Inferior parietal cortex (tissue), 1 donor: ENCODE measurements around the gene ADIPOR2.
"Not testable (repeated sequence)": the region's sequence is repeated elsewhere in the genome, so short reads cannot be mapped to it uniquely, and the experiment has no call there.

Experiments
- DNase-seq: peaks from one replicate; pipeline ENCODE4 v3.0.0-alpha.2; 2016; ENCODE audit errors: extremely low spot score

ADIPOR2 gene

DNA sequence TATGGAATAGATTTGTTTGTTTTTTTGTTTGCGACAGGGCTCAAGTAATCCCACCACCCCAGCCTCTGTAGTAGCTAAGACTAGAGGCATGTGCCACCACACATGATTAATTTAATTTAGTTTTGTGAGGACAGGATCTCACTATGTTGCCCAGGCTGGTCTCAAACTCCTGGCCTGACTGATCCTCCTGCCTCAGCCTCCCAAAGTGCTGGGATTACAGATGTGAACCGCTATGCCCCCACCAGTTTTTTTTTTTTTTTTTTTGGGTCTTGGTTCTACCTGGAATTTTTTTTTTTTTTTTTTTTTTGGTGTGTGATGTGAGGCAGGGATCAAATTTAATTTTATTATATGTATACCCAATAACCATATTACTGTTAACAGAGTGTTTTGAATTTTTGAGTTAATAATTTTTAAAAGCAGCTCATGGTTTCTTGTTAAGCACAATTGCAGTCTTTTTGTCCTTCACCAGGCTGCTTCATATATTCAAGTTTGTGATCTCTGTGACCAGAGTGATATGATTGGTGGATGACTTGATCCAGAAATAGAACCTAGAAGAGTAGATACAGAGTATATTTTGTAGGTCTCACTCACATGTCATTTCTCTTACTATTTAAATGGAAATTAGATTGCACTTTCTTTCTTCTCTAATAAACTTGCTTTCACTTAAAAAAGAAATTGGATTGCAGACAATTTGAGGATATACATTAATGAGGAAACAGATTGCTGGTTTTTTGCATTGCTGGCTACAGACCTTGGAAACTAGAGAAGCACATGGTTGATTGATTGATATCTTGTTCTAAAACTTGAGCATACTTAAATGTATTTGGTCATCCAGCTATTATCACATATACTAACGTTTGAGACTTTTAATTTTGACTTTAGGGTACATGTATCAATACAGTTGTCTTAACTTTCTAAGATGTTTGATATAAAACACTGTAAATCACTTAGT, 13.2 kb downstream of the ADIPOR2 start:
- no peak for DNase-seq

DNA sequence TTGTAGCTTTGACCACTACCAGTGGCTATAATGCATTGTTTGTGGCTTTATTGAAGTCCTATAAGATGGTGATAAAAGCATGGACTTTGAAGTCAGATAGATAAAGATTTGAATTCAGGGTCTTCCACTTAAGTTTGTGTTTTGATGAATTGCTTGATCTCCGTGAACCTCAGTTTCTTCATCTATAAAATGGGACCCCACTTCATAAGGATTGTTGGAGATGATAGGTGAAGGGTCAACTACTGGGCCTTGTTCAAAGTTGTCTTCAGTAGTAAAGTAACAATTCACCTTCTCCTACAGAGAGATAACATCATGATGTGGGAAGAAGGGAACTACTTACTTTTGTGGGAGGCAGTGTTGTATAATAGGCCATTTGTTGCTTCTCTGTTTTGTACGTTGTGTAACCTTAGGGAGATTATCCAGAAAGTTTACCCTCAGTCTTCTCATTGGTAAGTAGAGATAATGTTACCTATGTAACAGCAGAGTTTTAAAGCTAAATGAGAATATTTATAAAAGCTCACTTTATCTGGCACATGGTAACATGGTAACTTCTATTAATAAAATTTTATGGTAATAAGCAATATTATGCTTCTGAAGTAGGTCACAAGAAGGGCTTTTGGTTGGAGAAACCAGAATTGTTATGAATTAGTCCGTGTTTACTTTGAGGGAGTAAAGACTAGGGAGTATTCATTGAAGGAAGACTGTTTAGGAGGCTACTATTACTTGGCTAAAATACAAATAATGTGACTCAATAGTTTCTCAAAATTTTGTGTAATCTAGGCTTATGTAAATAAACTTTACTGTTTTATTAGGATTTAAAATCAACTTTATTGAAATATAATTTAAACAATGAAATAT, 15.1 kb downstream of the ADIPOR2 start:
- DNase-seq, result no peak

DNA sequence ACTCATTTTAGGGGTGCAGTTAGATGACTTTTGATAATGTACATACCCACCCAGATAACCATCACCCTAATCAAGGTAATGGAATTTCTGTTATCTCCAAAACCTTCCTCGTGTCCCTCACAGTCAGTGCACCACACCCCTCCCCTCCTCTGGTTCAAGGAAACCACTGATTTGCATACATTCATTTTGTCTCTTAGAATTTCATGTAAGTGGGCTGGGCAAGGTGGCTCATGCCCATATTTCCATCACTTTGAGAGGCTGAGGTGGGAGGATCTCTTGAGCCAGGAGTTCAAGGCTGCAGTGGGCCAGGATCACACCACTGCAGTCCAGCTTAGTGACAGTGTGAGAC, 15.7 kb downstream of the ADIPOR2 start:
- DNase-seq, result no peak

DNA sequence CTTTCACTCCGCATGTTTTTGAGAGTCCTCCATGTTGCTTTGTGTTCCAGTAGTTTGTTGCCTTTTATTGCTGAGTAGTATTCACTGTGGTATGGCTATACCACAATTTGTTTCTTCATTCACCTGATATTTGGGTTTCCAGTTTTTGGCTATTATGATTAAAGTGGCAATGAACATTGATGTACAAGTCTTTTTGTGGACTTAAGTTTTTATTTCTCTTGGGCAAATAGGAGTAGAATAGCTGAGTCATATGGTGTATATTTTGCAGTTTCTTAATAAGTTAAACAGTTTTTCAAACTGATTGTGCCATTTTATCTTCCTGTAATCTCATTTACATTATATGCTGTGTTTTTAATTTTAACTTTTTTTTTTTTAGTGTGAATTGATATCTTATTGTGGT, 16.2 kb downstream of the ADIPOR2 start:
- DNase-seq, result no peak

DNA sequence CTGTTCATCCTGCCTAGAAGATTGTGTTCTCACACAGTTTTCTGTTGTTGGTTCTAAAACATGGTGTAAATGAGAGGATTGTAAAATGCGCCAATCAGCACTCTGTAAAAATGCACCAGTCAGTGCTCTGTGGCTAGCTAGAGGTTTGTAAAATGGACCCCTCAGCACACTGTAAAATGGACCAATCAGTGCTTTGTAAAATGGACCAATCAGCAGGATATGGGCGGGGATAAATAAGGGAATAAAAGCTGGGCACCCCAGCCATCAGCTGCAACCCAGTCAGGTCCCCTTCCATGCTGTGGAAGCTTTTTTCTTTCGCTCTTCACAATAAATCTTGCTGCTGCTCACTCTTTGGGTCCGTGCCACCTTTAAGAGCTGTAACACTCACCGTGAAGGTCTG, 19.1 kb downstream of the ADIPOR2 start:
- DNase-seq, result not testable (repeated sequence)

DNA sequence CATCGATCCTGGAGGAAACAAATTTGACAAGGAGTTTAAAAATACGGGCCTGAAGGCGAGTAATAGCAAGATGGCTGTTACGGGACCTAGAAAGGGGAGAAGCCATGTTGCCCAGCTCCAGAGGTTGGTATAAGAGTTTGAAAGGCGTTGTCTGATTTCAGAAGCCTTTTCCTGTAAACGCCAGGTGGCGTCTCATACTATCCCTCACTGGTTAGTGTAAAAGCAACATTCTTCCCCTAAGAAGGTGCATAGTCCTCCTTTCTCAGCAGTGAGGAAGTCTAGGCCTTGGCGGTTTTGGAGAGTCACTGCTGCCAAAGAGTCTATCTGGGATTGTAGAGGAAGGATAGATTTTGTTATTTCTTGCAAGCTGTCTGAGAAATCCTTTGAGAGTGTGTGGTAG, 20.0 kb downstream of the ADIPOR2 start:
- DNase-seq, result not testable (repeated sequence)

DNA sequence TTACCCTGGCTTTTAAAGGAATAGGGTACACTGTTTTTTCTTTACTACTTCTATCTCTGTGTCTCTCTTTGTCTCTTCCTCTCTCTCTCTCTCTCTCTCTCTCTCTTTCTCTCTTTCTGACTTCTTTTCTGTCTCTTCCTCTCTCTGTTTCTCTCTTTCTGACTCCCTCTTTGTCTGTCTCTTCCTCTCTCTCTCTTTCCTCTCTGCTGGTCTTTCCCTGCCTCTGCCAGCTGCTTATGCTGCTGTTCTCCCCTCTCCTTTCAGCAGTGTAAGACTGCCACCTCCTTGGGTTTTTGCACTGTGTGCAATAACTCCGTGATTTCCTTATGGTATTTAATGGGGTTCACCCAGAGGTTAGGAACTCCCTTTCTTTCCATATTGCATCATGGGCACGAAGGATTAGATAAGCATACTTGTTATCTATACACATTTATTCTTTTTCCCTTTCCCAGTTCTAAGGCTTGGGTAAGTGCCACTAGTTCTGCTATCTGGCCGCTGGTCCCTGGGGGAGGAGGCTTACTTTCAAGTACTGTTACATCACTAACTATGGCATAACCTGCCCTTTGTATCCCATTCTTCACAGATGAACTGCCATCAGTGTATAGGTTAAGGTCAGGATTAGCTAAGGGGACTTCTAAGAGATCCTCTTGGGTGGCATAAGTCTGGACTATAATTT, 20.8 kb downstream of the ADIPOR2 start:
- not testable (repeated sequence) for DNase-seq

DNA sequence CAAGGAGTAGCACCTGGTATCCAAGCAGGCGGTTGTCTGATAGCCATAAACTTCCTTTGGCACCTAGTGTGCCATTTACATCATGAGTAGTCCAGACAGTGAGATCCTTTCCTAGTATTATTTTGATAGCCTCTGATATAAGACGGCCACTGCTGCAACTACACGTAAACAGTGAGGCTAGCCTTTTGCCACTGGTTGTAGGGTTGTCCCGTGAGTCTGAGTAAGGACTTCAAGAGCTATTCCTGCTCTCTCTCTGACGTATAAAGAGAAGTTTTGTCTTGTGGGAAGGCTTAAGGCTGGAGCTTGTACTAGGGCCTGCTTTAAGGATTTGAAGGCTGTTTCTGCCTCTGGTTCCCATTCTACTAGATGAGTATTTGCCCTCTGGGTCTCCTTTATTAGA, 21.4 kb downstream of the ADIPOR2 start:
- not testable (repeated sequence) for DNase-seq

DNA sequence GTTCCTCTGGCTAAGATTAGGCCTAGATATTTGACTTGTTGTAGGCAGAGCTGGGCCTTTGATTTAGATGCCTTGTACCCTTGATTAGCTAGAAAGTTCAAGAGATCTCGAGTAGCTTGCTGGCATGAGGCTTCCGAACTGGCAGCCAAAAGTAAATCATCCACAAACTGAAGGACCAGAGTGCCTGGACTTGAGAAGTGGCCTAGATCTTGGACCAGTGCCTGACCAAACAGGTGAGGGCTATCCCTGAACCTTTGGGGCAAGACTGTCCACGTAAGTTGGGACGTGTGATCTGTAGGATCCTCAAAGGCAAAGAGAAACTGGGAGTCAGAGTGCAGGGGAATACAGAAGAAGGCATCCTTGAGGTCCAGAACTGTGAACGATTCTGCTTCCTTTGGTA, 22.0 kb downstream of the ADIPOR2 start:
- DNase-seq, result not testable (repeated sequence)

DNA sequence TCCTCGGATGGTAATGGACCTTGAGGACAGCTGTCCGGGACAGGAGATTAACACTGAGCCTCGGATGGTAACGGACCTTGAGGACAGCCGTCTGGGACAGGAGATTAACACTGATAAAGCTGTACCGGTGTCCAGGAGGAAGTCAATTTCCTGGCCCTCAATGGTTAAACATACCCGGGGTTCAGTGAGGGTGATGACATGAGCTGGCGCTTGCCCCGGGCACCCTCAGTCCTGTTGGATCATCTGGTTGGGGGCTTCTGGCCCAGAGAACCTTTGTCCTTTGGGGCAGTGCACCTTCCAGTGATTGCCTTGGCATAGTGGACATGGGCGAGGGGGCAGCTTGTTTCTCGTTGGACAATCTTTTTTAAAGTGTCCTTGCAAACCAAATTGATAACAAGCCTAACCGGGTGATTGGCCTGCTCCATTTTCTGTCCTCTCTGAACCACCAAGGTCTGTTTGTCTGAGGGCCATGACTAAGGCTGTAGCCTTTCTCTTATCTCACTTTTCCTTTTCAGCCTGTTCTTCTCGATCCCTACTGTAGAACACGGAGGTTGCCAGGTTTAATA, 23.0 kb downstream of the ADIPOR2 start:
- DNase-seq, result not testable (repeated sequence)

DNA sequence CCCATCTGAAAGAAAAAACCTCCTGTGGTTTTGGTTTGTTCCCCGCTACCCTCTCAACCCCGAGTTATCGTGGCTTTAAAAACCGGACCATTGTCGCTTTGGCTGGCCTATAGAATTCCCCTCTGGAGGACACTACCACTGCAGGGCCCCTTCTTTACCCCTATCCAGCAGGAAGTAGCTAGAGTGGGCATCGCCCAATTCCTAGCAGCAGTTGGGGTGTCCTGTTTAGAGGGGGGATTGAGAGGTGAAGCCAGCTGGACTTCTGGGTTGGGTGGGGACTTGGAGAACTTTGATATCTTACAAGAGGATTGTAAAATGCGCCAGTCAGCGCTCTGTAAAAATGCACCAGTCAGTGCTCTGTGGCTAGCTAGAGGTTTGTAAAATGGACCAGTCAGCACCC, 24.6 kb downstream of the ADIPOR2 start:
- DNase-seq, result not testable (repeated sequence)

DNA sequence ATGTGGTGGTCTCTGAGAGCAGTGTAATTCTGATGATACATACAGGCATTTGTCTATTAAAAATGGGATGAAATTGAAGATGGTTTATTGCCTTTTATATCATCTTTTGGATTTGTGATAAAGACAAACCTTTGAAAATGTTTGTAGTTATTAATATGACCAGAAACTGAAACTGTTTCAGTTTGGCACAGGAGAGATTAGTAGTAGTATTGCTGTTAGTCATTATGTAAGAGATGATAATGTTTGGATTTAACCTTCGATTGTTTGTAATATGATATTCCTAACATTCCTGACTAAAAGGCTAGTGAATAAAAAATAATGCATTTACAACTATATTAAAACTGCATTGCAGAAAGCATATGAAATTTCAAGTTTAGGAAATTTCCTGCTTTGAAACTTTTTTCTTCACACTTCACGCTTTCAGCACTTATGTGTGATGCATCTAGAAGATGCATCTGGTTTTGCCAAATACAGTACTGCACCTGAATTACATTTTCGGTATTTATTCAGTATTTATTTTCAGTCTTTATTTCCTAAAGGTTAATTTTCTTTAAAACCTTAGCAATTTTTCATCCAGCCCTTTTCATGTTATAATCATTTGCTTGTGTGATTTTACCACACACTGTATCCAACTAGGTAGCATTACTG, 25.5 kb downstream of the ADIPOR2 start:
- no peak for DNase-seq

DNA sequence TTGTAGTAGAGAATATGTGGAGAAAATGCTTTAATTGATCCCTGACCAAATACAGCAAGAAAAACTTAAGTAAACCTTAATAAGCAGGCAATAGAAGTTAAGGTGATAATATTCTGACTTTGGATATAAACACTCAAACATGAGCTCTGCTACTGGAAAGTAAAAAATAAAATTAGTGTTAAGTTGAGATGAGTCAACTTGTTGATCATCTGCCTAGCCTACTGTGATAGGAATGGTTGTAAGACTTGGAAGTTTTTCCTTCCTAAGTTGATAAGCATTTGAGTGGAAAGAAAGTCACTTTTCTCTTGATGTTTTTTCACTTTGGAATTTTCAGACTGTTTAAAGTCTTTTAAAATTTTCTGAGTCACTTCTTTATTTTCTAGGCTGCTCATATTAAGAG, 26.0 kb downstream of the ADIPOR2 start:
- no peak for DNase-seq

DNA sequence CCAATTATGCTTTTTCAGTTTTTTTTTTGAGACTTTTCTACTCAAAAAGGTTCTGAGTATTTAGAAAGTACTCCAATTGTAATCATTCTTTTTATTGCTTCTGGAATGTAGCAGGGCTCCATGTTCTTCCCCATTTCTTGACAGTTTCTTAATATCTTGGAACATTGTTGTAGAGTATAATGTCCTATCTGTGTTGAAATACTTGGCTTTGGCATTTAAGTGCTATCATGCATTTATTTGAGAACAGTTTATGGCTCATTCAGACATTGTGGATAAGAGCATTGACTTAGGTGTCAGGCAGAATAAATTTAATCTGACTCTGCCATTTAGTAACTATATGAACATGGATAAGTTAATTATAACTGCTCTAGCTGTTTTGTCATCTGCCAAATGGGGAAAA, 28.3 kb downstream of the ADIPOR2 start:
- DNase-seq, result no peak

DNA sequence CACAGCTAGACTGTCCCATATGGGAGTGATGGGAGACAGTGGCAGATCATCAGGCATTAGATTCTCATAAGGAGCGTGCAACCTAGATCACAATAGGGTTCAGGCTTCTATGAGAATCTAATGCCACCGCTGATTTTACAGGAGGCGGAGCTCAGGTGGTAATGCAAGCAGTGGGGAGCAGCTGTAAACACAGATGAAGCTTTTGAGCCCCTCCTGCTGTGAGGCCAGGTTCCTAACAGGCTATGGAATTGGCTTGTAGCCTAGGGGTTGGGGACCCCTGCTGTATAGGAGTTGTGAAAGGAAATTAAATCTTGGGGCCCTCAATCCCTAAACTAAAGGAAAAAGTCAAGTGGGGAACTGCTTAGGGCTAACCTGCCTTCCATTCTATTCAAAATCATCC, 29.6 kb downstream of the ADIPOR2 start:
- DNase-seq, result no peak

DNA sequence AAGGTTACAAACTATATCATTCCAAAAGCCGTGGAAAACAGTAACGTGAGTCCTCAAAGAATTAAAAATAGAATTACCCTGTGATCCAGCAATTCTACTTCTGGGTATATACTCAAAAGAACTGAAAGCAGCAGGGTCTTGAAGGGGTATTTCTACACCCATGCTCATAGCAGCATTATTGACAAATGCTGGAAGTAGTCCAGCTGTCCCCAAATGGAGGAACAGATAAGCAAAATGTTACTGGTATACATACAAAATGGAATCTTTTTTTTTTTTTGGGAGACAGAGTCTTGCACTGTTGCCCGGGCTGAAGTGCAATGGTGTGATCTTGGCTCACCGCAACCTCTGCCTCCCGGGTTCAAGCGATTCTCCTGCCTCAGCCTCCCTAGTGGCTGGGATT, 32.9 kb downstream of the ADIPOR2 start:
- DNase-seq, result no peak

DNA sequence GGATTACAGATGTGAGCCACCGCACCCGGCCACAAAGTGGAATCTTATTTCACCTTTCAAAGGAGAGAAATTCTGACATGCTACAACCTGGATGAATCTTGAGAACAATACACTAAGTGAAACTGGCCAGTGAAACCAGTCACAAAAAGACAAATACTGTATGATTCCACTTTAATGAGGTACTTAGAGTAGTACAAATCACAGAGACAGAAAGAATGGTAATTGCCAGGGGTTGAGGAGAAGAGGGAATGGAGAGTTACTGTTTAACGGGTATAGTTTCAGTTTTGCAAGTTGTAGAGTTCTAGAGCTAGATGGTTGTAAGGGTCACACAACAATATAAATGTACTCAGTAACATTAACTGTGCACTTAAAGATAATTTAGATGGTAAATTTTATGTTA, 33.4 kb downstream of the ADIPOR2 start:
- no peak for DNase-seq

DNA sequence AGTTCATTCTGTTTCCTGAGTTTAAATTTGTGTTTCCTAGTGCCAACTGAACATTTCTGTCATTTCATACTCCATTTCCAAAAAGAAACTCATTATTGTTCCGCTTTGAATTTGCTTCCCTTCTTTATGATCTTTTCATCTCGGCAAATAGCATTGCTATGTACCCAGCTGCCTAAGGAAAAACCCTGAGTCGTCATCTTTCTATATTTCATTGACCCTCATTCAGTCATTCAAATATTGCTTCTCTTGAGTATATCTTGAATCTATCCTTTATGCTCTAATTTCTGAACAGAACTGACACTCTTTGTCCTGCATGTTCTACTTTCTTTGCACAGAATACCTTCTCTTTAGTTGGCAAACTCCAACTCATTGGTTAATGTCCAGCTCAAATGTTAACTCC, 35.9 kb downstream of the ADIPOR2 start:
- DNase-seq, result no peak

DNA sequence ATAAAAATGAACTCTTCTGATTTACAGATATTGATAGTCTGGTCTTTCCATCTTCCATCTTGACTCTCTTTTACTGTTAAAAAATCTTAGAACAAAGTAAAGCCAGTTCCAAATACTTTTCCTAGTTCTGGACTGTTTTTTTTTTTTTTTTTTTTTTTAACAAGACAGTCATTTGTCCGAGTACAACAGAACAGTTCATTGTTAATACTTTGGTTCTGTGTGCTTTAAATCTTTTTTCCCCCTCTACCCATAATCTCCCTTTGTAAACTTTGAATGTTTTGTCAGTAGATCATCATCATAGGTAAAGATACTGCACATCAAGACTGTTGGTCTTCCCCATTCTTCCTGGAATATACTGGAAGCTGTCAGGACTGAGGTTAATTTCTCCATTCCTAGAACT, 38.0 kb downstream of the ADIPOR2 start:
- DNase-seq, result no peak

DNA sequence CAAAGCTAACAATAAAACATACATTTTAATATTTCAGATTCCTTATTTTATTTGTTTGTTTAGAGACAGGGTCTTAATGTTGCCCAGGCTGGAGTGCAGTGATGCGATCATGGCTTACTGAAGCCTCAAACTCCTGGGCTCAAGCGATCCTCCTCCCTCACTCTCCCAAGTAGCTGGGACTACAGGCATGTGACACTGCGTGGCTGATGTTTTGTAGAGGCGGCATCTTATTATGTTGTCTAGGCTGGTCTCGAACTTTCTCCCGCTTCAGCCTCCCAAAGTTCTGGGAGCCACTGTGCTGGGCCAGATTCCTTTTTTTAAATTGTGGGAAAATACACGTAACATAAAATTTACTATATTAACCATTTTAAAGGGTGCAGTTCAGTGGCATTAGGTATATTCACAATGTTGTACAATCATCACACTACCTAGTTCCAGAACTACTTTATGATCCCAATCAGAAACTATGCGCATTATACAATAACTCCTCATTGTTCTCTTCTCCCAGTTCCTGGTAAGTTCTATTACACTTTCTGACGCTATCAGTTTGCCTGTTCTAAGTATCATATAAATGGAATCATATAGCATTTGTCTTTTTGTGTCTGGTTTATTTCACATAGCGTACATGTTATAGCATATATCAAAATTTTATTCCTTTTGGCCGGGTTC, 40.3 kb downstream of the ADIPOR2 start:
- no peak for DNase-seq

DNA sequence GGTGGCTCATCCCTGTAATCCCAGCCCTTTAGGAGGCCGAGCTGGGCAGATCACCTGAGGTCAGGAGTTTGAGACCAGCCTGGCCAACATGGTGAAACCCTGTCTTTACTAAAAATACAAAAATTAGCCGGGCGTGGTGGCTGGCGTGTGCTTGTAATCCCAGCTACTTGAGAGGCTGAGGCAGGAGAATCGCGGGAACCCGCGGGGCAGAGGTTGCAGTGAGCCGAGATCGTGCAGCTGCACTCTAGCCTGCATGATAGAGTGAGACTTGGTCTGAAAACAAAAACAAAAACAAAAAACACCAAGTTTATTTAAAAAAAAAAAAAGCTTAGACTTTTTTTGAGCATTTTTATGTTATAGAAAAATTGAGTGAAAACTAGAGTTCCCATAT, 40.8 kb downstream of the ADIPOR2 start:
- DNase-seq, result not testable (repeated sequence)
